ENCODE results near the gene IRGM. TPM values are rescaled to one million over a fixed set of nuclear protein-coding genes. Genes with fewer than 3 reads are reported as not detected.
"Not testable (repeated sequence)": the region's sequence is repeated elsewhere in the genome, so short reads cannot be mapped to it uniquely, and the experiment has no call there.

Gene IRGM
- total and polyA plus RNA-seq, 4 experiments from 2014 or later = 1.5 to 4.7 (median 3.9) TPM

DNA sequence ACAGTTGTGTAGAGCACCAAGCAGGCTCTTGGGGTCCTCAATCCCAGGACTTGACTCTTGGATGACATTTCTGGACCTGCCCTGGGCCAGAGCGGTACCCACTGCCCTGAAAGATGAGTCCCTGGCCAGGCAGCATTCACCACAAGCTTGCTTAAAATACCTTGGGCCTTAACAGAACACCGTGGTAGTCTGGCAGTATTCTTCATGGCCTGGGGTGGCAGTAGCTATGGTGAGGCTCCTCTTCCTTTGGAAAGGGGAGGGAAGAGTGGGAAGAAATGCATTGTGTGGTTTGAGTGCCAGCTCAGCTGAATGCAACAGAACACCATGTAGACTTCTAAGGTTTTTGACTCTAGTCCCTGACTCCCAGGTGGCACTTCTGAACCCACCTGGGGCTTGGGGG is 29.4 kb upstream of the IRGM start:
- POLR2A ChIA-PET (ENCODE audit: partially characterized antibody) = no interaction called here
- Histone ChIP-seq H3K9me3 (ENCODE audit: control insufficient read depth in 1 of 2, low read length in 2 of 2) (peaks cover 0 to 4% of the 10 kb centered on the region in 2 donors), H3K27ac (ENCODE audit: low read depth, low read length) (no peak overlapping the region), H3K4me1 (ENCODE audit: insufficient read depth, low read length) (no peaks in the 10 kb centered on the region), H3K4me3 (ENCODE audit: low read length in 2 of 2) (no peak overlapping the region), H3K27me3 (ENCODE audit: insufficient read depth, low read length) (no peaks in the 10 kb centered on the region), H3K36me3 (ENCODE audit: insufficient read depth, low read length) (no peaks in the 10 kb centered on the region)
- Mint-ChIP-seq H3K4me3 (no peak overlapping the region), H3K9me3 (peaks cover 9 to 42% (median 26%) of the 10 kb centered on the region in 8 donors), H3K36me3 (peaks cover 5 to 8% of the 10 kb centered on the region in 2 donors), H3K27ac (no peak overlapping the region), H3K4me1 (no peaks in the 10 kb centered on the region), H3K27me3 (peaks cover 3 to 13% of the 10 kb centered on the region in 2 donors)
- CTCF ChIA-PET (ENCODE audit: partially characterized antibody) = interaction anchor here (2.9 kb wide), 1 partner anchor 29 kb away, joined by 10 read pairs; the partner anchor contains the start of gene IRGM
- DNase-seq = no peak
- intact Hi-C loops (cut with micrococcal nuclease) = no loop called here

DNA sequence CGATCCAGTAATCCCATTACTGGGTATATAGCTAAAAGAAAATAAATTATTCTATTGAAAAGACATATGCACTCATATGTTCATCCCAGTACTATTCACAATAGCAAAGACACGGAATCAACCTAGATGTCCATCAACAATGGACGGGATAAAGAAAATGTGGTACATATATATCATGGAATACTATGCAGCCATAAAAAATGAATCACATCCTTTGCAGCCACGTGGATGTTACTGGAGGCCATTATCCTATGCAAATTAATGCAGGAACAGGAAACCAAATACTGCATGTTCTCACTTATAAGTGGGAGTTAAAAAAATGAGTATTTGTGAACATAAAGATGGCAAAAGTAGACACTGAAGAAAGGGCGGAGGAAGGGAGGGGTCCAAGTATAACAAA is 16.6 kb upstream of the IRGM start:
- no peaks in the 10 kb centered on the region for H3K4me1 ChIP-seq (ENCODE audit: insufficient read depth, low read length)

GRCh38 chr5:150831821-150832220 is 14.5 kb upstream of the IRGM start:
- H3K27me3 Mint-ChIP-seq; H3K27ac ChIP-seq (ENCODE audit: low read depth, low read length); H3K36me3 Mint-ChIP-seq; H3K27ac Mint-ChIP-seq; H3K4me3 Mint-ChIP-seq; CTCF ChIA-PET (ENCODE audit: partially characterized antibody); H3K36me3 ChIP-seq (ENCODE audit: insufficient read depth, low read length); H3K9me3 ChIP-seq (ENCODE audit: control insufficient read depth in 1 of 2, low read length in 2 of 2); H3K4me3 ChIP-seq (ENCODE audit: low read length in 2 of 2); H3K27me3 ChIP-seq (ENCODE audit: insufficient read depth, low read length); DNase-seq; H3K4me1 Mint-ChIP-seq; H3K4me1 ChIP-seq (ENCODE audit: insufficient read depth, low read length); intact Hi-C loops (cut with micrococcal nuclease); POLR2A ChIA-PET (ENCODE audit: partially characterized antibody): not testable (repeated sequence)
- peaks cover 0 to 50% (median 28%) of the 10 kb centered on the region in 8 donors for H3K9me3 Mint-ChIP-seq

More for the DNA sequence above, 16.6 kb upstream of the IRGM start:
- H3K36me3 ChIP-seq (ENCODE audit: insufficient read depth, low read length) = no peaks in the 10 kb centered on the region
- H3K27ac ChIP-seq (ENCODE audit: low read depth, low read length) = no peak overlapping the region
- no peaks in the 10 kb centered on the region for H3K4me1 Mint-ChIP-seq
- no peaks in the 10 kb centered on the region for H3K9me3 ChIP-seq (ENCODE audit: control insufficient read depth in 1 of 2, low read length in 2 of 2)
- no peaks in the 10 kb centered on the region for H3K36me3 Mint-ChIP-seq
- CTCF ChIA-PET (ENCODE audit: partially characterized antibody) = no interaction called here
- no peaks in the 10 kb centered on the region for H3K27me3 Mint-ChIP-seq
- no peak overlapping the region for H3K27ac Mint-ChIP-seq
- no peaks in the 10 kb centered on the region for H3K27me3 ChIP-seq (ENCODE audit: insufficient read depth, low read length)
- H3K4me3 ChIP-seq (ENCODE audit: low read length in 2 of 2) = no peak overlapping the region
- POLR2A ChIA-PET (ENCODE audit: partially characterized antibody) = no interaction called here
- no peak for DNase-seq
- no peak overlapping the region for H3K4me3 Mint-ChIP-seq
- H3K9me3 Mint-ChIP-seq = peaks cover 0 to 50% (median 28%) of the 10 kb centered on the region in 8 donors
- intact Hi-C loops (cut with micrococcal nuclease) = no loop called here

DNA sequence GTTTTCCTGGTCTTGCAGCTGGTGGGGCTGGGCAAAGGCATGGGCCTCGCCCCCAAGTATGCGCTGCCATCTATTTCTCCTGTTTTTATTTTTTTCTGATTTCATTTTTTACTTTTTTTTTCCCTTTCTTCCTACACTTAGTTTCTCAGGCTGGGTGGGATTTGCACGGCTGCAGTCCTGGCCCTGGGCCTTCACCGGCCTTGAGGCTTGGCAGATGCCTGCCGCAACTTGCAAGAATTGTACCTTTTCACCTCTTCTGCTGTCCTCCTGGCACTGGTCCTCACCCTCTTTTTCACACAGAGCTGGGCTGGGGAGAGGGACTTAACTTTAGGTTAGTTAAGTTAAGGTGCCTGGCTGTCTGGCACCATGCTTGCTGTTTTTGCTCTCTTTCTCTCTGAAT is 10.3 kb upstream of the IRGM start:
- POLR2A ChIA-PET (ENCODE audit: partially characterized antibody) = no interaction called here
- no peak for DNase-seq
- H3K27ac Mint-ChIP-seq = no peak overlapping the region

DNA sequence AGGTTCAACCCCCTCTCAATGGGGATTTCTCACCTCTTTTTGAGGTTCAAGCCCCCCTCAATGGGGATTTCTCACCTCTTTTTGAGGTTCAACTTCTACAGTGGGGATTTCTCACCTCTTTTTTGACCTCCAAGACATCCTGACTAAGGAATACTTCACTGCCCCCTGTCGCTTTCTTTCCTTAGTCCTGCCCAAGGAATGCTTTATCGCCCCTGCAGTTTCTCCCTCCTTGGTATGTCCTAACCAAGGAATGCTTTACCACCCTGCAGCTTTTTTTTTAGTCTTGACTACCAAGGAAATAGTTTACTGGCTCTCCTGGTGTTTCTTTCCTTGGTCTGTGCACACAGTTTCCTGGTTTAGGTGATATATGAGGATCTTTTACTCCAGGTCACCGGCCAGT is 9.6 kb upstream of the IRGM start:
- no peaks in the 10 kb centered on the region for H3K27me3 ChIP-seq (ENCODE audit: insufficient read depth, low read length)
- H3K27me3 Mint-ChIP-seq = peaks cover 7 to 13% of the 10 kb centered on the region in 2 donors
- H3K9me3 Mint-ChIP-seq = peaks cover 0 to 10% (median 9%) of the 10 kb centered on the region in 8 donors
- H3K4me1 Mint-ChIP-seq = no peaks in the 10 kb centered on the region
- H3K27ac ChIP-seq (ENCODE audit: low read depth, low read length) = no peak overlapping the region
- no peak overlapping the region for H3K27ac Mint-ChIP-seq
- DNase-seq = no peak
- H3K9me3 ChIP-seq (ENCODE audit: control insufficient read depth in 1 of 2, low read length in 2 of 2) = no peaks in the 10 kb centered on the region
- H3K36me3 ChIP-seq (ENCODE audit: insufficient read depth, low read length) = no peaks in the 10 kb centered on the region
- H3K4me1 ChIP-seq (ENCODE audit: insufficient read depth, low read length) = no peaks in the 10 kb centered on the region
- H3K4me3 ChIP-seq (ENCODE audit: low read length in 2 of 2) = no peak overlapping the region
- H3K36me3 Mint-ChIP-seq = no peaks in the 10 kb centered on the region
- ChIA-PET POLR2A (ENCODE audit: partially characterized antibody) (no interaction called here), CTCF (ENCODE audit: partially characterized antibody) (no interaction called here)
- no peak overlapping the region for H3K4me3 Mint-ChIP-seq
- intact Hi-C loops (cut with micrococcal nuclease) = no loop called here

More for the DNA sequence above, 10.3 kb upstream of the IRGM start:
- Mint-ChIP-seq H3K4me1 (no peaks in the 10 kb centered on the region), H3K36me3 (no peaks in the 10 kb centered on the region), H3K9me3 (peaks cover 0 to 16% (median 13%) of the 10 kb centered on the region in 8 donors), H3K4me3 (no peak overlapping the region), H3K27me3 (peaks cover 7 to 11% of the 10 kb centered on the region in 2 donors)
- CTCF ChIA-PET (ENCODE audit: partially characterized antibody) = no interaction called here
- Histone ChIP-seq H3K27ac (ENCODE audit: low read depth, low read length) (no peak overlapping the region), H3K36me3 (ENCODE audit: insufficient read depth, low read length) (no peaks in the 10 kb centered on the region), H3K9me3 (ENCODE audit: control insufficient read depth in 1 of 2, low read length in 2 of 2) (no peaks in the 10 kb centered on the region), H3K4me1 (ENCODE audit: insufficient read depth, low read length) (no peaks in the 10 kb centered on the region), H3K4me3 (ENCODE audit: low read length in 2 of 2) (no peak overlapping the region), H3K27me3 (ENCODE audit: insufficient read depth, low read length) (no peaks in the 10 kb centered on the region)
- intact Hi-C loops (cut with micrococcal nuclease) = no loop called here

- H3K27me3 ChIP-seq (ENCODE audit: insufficient read depth, low read length); H3K4me3 Mint-ChIP-seq; H3K27me3 Mint-ChIP-seq; H3K36me3 Mint-ChIP-seq; H3K9me3 ChIP-seq (ENCODE audit: control insufficient read depth in 1 of 2, low read length in 2 of 2); H3K36me3 ChIP-seq (ENCODE audit: insufficient read depth, low read length); DNase-seq; H3K4me1 ChIP-seq (ENCODE audit: insufficient read depth, low read length); H3K27ac ChIP-seq (ENCODE audit: low read depth, low read length); H3K9me3 Mint-ChIP-seq; H3K4me3 ChIP-seq (ENCODE audit: low read length in 2 of 2): not testable (repeated sequence)
- ChIA-PET CTCF (ENCODE audit: partially characterized antibody) (interaction anchor here (1.0 to 4.8 kb wide), 14 partner anchors 23 to 386 kb away, joined by 3 to 141 read pairs (median 10); partner anchors contain the start of genes RBM22 and SMIM3), POLR2A (ENCODE audit: partially characterized antibody) (interaction anchor here (1.7 to 3.2 kb wide), 4 partner anchors 62 to 387 kb away, joined by 5 to 31 read pairs (median 22); partner anchors contain the start of genes DCTN4 and SMIM3)
- intact Hi-C loops (cut with micrococcal nuclease) = loop anchor here (5.0 kb wide), 1 partner anchor 272 kb away; no protein-coding TSS in a partner anchor
- peaks cover 14 to 25% (median 22%) of the 10 kb centered on the region in 4 donors for H3K4me1 Mint-ChIP-seq
- H3K27ac Mint-ChIP-seq = peak overlapping the region in 1 of 7 donors; percentile 59
These were observed 999 bp upstream of the IRGM start for GRCh38 chr5:150845185-150845859.

GRCh38 chr5:150846654-150847333 is 473 bp downstream of the IRGM start:
- CTCF ChIA-PET (ENCODE audit: partially characterized antibody) = interaction anchor here (0.6 to 4.8 kb wide), 36 partner anchors 22 to 406 kb away, joined by 3 to 141 read pairs (median 5); partner anchors contain the start of genes DCTN4, RBM22 and SMIM3
- H3K27me3 Mint-ChIP-seq = no peaks in the 10 kb centered on the region
- POLR2A ChIA-PET (ENCODE audit: partially characterized antibody) = interaction anchor here (0.9 to 3.2 kb wide), 8 partner anchors 45 to 397 kb away, joined by 3 to 31 read pairs (median 12); partner anchors contain the start of genes DCTN4, RBM22, RPS14 and SMIM3

More at GRCh38 chr5:150846654-150847333, 473 bp downstream of the IRGM start:
- peaks cover 16 to 33% (median 26%) of the 10 kb centered on the region in 4 donors for H3K4me1 Mint-ChIP-seq
- Histone ChIP-seq H3K9me3 (ENCODE audit: control insufficient read depth in 1 of 2, low read length in 2 of 2) (no peaks in the 10 kb centered on the region), H3K27ac (ENCODE audit: low read depth, low read length) (peak overlapping the region; percentile 50), H3K4me1 (ENCODE audit: insufficient read depth, low read length) (peaks cover 8% of the 10 kb centered on the region), H3K36me3 (ENCODE audit: insufficient read depth, low read length) (no peaks in the 10 kb centered on the region), H3K4me3 (ENCODE audit: low read length in 2 of 2) (peak overlapping the region in 1 of 2 donors; percentile 40), H3K27me3 (ENCODE audit: insufficient read depth, low read length) (no peaks in the 10 kb centered on the region)
- H3K4me3 Mint-ChIP-seq = peak overlapping the region; percentile 83 to 91 (median 86)
- H3K9me3 Mint-ChIP-seq = peaks cover 0 to 6% (median 0%) of the 10 kb centered on the region in 8 donors
- H3K36me3 Mint-ChIP-seq = no peaks in the 10 kb centered on the region
- peak; percentile 76 to 85 (median 77) for DNase-seq
- intact Hi-C loops (cut with micrococcal nuclease) = loop anchor here (1.0 to 5.0 kb wide), 8 partner anchors 45 to 388 kb away; no protein-coding TSS in a partner anchor
- peak overlapping the region; percentile 76 to 95 (median 92) for H3K27ac Mint-ChIP-seq
